ENCODE data around the gene ZNF451.

- TF ChIP-seq TAF1 (IDR thresholded peaks at IDR 0.05; ENCODE audit: borderline replicate concordance, insufficient read depth, low read length) (no peak), POLR2AphosphoS5 (IDR thresholded peaks at IDR 0.05; ENCODE audit: low read depth, low read length) (no peak)
These were observed 26.8 kb downstream of the ZNF451 start for GRCh38 chr6:57116776-57117175.

Measured in PFSK-1 (cell line).